ENCODE measurements around the gene SLC44A4. TPM values are rescaled to one million over a fixed set of nuclear protein-coding genes. Genes with fewer than 3 reads are reported as not detected.
A peak's percentile ranks its signal among the peaks of the same experiment; 100 is the strongest.

Gene SLC44A4
- total and polyA plus RNA-seq, 9 of the 15 experiments (the other 6 are each of a cell fraction or from before 2014, with no cell fraction given), result 7.9 to 18.6 (median 11.2) TPM

- peak; percentile 44 for TF ChIP-seq DEAF1 (CRISPR knock-in tag; IDR thresholded peaks at IDR 0.05)
- TF ChIP-seq KLF13 (tag; IDR thresholded peaks at IDR 0.05; ENCODE audit: borderline replicate concordance, low read depth), result no peak
- no peak for TF ChIP-seq MYBL2 (IDR thresholded peaks at IDR 0.05; ENCODE audit: low read depth)
- TF ChIP-seq MYBL2 (CRISPR knock-in tag; IDR thresholded peaks at IDR 0.05; ENCODE audit: borderline replicate concordance), result no peak
- TF ChIP-seq CEBPG (CRISPR knock-in tag; IDR thresholded peaks at IDR 0.05), result no peak
- TF ChIP-seq CEBPG (tag; conservative IDR thresholded peaks at IDR 0.05 in 1 of 2, IDR thresholded peaks at IDR 0.05 in 1 of 2), result no peak
- TF ChIP-seq CXXC5 (CRISPR knock-in tag; IDR thresholded peaks at IDR 0.05), result peak; percentile 12; the same call in 1 of the 2 replicates
- no peak for TF ChIP-seq RB1 (IDR thresholded peaks at IDR 0.05; ENCODE audit: low read depth)
- no peak for TF ChIP-seq GABPB1 (CRISPR knock-in tag; IDR thresholded peaks at IDR 0.05)
- no peak for TF ChIP-seq ZNF407 (IDR thresholded peaks at IDR 0.05; ENCODE audit: low read depth)
- TF ChIP-seq NCOA4 (IDR thresholded peaks at IDR 0.05; ENCODE audit: partially characterized antibody), result no peak
- TF ChIP-seq ZNF518B (CRISPR knock-in tag; IDR thresholded peaks at IDR 0.05), result no peak
Measured at GRCh38 chr6:31829633-31830283, 49.0 kb downstream of the SLC44A4 start (continued).
